Neuron (in vitro differentiated cells): ENCODE results near the gene PTX4.

ENCODE experiments used
- H2AFZ ChIP-seq: one replicate; pipeline ENCODE4 v1.6.1; 2013; ENCODE audit warnings: low read depth, mild to moderate bottlenecking, inconsistent platforms, low read length, moderate library complexity
- H3K27me3 ChIP-seq: one replicate; pipeline ENCODE4 v1.6.1; 2013; ENCODE audit warnings: low read length; ENCODE audit not compliant: insufficient read depth
- H3K36me3 ChIP-seq: one replicate; pipeline ENCODE4 v1.6.1; 2013; ENCODE audit warnings: low read length; ENCODE audit not compliant: insufficient read depth
- H3K4me1 ChIP-seq: one replicate; pipeline ENCODE4 v1.6.1; 2013; ENCODE audit warnings: low read length; ENCODE audit not compliant: insufficient read depth
- H3K4me3 ChIP-seq: 2 replicates; pipeline ENCODE4 v1.5.1; 2013; ENCODE audit warnings: mild to moderate bottlenecking, low read length, moderate library complexity
- H3K9me3 ChIP-seq: one replicate; pipeline ENCODE4 v1.6.1; 2013; ENCODE audit warnings: low read length

Gene PTX4

DNA sequence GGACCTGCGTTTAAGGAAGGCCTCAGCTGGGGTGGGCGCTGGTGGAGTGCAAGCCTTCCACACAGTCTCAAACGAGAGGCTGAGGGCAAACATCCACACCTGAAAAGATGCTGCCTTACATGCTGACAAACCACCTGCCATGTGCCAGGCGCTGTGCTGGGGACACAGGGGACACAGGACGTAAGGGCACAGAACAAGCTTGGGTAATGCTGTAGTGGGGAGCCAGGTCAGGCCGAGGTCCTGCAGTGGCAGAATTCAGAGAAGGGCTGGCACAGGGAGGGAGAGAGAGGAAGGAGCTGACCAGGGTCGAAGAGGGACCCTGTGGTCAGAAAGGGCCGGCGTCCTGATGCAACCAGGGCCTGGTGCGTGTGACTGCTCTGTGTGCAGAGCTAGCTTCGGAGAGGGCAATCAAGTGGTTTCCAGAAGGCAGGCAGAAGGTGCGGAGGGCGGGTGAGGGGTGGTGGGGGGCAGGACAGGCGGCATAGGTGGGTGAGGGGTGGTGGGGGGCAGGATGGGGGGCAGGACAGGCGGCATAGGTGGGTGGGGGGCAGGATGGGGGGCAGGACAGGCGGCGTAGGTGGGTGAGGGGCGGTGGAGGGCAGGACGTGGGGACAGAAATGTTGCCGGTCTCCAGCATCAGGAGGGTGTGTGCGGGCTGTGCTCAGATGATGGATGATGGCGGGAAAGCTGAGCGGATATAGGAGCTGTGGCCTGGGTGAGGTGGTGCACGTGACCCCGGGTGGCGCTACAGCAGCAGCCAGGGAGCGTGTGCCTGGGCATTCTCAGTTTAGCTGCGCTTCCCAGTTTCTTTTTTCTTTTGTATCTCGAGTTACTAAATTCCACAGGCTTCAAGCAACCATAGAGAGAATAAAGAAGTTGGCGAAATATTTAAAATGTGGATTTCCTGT is 23.2 kb upstream of the PTX4 start:
- peaks cover 36% of the 10 kb centered on the region for H3K36me3 ChIP-seq
- peaks cover 3% of the 10 kb centered on the region for H3K9me3 ChIP-seq
- H3K27me3 ChIP-seq, result no peaks in the 10 kb centered on the region
- H3K4me3 ChIP-seq, result no peak overlapping the region
- H2AFZ ChIP-seq, result no peak overlapping the region
- H3K4me1 ChIP-seq, result no peaks in the 10 kb centered on the region

DNA sequence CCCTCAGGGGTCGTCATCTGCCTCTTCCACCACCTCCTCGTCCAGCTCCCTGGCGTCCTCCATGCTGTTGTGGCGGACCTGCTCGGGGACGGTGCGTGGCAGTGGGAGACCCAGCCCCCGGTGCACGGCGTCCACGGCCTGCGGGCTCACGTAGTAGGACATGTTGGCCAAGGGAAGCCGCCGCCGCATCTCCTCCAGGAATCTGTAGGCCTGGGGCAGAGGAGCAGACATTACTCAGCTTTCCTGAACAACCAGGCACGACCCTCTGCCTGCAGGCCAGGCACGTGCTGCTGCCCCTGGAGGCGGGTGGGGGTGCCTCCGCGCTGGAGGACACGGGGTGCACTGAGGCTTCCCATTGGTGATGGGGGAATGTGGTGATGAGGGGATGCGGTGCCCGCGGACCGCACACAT is 22.2 kb upstream of the PTX4 start:
- Histone ChIP-seq H3K4me1 (no peaks in the 10 kb centered on the region), H3K9me3 (peaks cover 3% of the 10 kb centered on the region), H3K27me3 (no peaks in the 10 kb centered on the region), H2AFZ (no peak overlapping the region), H3K4me3 (no peak overlapping the region), H3K36me3 (peaks cover 46% of the 10 kb centered on the region)

DNA sequence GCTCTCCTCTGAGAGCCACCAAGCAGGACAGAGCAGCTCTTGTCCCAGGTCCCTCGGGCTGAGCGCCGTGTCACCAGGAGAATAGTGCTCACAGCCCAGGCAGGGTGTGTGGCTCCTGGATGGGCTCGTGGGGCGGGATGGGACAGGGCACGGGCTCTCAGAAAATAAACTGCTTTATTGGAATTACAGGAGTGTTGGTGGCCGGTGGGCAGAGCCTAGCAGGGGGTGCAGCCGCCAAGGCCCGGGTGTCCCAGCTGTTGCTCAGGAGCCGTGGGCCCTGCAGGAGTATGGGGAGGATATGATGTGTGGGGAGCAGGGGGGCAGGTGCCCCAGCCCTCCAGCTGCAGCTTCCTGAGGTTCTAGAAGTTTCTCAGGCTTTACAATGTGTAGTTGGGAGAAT is 21.5 kb upstream of the PTX4 start:
- Histone ChIP-seq H3K9me3 (peaks cover 2% of the 10 kb centered on the region), H3K27me3 (no peaks in the 10 kb centered on the region), H3K4me3 (no peak overlapping the region), H3K4me1 (no peaks in the 10 kb centered on the region), H3K36me3 (peaks cover 49% of the 10 kb centered on the region), H2AFZ (no peak overlapping the region)

DNA sequence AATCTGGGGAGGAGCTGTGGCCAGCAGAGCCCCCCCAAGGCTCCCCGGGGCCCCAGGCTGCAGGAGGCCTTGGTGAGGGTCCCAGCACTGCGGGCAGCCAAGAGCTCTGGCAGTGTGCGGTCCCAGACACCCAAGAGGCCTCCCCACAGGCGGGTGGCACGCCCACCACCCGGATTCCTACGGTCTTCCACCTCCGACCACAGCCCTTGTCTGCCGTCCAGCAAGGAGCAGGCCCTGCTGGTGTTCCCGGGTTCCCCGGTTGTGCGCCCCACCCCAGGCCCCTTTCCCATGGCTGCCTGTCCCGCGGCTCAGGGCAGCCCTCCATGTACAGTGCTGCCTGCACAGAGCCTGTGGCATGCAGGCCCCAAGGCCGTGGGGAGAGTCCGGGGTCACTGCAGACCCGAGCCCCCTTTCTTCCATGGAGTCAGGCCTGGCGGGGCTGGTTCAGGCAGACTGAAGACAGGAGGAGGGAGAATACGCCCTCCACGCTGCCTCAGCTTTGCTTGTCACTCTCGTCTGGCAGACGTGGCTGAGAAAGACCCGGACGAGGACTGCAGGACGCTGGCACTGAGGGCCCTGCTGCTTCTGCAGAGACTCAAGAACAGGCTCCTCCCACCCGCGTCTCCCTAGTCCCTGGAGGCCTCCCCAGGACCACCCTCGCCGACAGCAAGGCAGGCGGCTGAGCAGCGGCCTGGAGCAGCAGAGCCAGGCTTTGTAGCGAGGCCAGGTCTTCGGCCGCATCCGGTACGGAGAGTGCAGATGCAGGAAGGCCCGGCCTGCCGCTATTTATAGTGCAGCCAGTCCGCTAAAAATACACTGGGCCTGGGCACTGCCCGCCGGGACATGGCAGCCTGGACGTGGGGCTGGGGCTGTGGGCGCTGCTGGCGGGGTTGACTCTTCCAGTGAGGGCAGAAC is 20.8 kb upstream of the PTX4 start:
- Histone ChIP-seq H3K4me3 (no peak overlapping the region), H3K36me3 (peaks cover 49% of the 10 kb centered on the region), H2AFZ (no peak overlapping the region)

DNA sequence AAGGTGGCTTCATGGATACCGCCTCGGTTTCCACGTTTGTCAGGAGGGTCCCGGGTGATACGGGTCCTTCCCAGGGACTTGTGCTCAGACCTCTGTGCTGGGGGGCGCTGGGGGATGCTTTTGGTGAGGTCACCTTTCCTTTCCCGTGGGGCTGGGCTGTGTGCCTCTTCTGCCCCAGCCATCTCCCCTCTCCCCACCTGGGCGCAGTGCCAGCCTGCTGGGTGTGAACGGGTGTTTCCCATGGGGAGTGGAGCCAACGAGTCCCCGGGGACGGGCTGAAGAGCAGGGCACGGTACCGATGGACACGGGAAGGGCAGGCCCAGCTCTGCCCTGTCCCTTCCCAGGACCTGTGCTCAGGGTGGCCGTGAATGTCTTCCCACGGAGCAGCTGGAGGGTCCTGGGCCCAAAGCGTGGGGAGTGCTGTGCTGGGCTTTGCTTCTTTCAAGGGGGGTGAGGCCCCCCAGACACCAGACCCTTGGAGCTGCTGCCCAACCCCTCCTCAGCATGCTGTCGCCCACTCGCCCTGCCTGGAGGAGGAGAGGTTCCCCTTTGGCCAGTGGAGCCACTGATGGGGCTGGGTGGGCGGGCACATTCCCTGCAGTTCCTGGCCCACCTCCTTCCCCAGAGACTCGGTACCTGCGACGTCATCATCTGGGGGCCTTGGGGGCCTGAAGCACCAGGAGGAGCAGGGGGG is 19.9 kb upstream of the PTX4 start:
- peaks cover 2% of the 10 kb centered on the region for H3K9me3 ChIP-seq
- H2AFZ ChIP-seq, result no peak overlapping the region
- no peak overlapping the region for H3K4me3 ChIP-seq
- no peaks in the 10 kb centered on the region for H3K4me1 ChIP-seq
- peaks cover 51% of the 10 kb centered on the region for H3K36me3 ChIP-seq
- no peaks in the 10 kb centered on the region for H3K27me3 ChIP-seq

More for the DNA sequence above, 20.8 kb upstream of the PTX4 start:
- Histone ChIP-seq H3K27me3 (no peaks in the 10 kb centered on the region), H3K4me1 (no peaks in the 10 kb centered on the region), H3K9me3 (peaks cover 2% of the 10 kb centered on the region)

DNA sequence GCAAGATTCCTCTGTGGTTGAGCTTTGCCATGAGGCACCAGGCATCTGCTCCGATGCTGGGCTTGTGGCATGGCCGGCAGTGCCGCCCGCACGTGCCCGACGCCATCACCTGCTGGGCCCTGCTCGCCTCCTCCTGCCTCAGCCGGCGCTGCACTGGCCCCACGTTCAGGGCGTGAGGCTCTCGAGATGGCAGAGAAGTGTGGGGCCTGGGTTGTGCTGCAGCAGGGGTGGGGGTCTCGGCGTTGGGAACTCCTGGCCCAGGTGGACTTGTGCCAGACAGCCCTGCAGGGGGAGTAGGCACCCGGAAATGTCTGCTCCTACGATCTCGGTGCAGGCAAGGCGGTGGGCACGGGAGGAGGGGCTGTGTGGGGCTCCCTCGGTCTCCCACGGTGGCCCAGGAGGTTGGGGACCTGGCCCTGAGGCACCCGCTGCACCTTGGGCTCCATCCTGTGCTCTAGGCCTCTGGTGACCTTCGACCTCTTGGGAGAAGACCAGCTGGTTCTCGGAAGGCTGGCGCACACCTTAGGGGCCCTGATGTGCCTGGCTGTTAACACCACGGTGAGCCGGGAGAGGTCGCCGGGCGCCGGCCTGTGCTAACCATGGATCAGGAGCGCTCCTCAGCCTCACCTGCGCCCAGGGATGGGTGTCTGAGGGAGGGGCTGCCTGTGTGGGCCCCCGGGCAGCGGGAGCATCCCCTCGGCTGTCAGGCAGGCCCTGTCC is 17.9 kb upstream of the PTX4 start:
- Histone ChIP-seq H3K36me3 (peaks cover 66% of the 10 kb centered on the region), H2AFZ (no peak overlapping the region), H3K4me1 (no peaks in the 10 kb centered on the region), H3K9me3 (no peaks in the 10 kb centered on the region), H3K27me3 (no peaks in the 10 kb centered on the region), H3K4me3 (no peak overlapping the region)

DNA sequence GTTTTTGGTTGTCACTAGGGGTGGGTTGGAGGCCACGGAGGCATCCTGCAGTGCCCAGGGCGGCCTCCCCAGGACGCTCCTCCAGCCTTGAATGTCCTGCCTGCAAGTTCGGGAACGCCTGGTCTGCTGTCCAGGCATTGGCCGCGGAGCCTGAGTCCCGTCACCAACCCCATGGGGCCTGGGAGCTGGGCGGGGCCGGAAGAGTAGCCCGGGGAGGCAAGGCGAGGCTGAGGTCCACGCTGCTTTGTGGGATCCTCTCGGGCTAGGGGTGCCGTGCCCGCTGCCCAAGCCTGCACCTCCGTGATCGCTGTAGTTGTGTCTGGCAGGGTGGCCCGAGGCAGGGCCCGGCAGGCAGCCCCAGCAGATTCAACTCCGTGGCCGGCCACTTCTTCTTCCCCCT is 17.2 kb upstream of the PTX4 start:
- Histone ChIP-seq H3K4me3 (no peak overlapping the region), H3K4me1 (no peaks in the 10 kb centered on the region), H3K9me3 (no peaks in the 10 kb centered on the region), H3K36me3 (peaks cover 68% of the 10 kb centered on the region), H3K27me3 (no peaks in the 10 kb centered on the region), H2AFZ (no peak overlapping the region)

DNA sequence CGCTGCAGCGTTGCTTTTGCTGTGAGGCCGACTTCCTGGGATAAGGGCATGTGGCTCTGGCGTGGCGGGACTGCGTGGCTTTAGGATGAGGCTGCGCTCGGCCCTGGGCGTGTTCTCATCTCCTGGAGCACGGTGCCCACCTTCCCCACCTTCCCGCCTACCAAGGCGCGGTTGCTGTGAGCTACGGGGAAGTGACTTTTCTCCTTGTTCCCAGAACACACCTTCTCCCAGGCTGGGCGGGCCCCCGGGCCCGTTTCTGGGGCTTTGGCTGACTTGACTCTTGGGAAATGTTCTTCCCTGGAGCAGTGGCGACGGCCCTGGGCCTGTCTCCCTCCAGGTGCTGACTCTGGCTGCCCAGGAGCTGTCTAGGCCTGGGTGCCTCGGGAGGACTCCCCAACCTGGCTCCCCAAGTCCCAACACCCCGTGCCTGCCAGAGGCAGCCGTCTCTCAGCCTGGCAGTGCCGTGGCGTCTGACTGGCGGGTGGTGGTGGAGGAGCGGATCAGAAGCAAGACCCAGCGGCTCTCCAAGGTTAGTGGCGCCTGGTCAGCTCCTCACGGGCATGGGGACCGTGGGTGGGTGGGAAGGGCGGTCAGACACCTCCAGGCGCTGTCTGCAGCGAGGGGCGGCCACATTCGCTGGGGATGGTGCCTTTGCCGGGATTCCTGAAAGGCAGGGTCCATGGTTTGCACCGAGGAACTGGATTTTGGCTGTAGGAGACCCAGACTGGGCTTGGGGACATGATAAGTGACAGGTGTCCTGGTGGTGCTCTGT is 16.5 kb upstream of the PTX4 start:
- no peak overlapping the region for H3K4me3 ChIP-seq
- H3K36me3 ChIP-seq, result peaks cover 68% of the 10 kb centered on the region
- no peaks in the 10 kb centered on the region for H3K4me1 ChIP-seq

DNA sequence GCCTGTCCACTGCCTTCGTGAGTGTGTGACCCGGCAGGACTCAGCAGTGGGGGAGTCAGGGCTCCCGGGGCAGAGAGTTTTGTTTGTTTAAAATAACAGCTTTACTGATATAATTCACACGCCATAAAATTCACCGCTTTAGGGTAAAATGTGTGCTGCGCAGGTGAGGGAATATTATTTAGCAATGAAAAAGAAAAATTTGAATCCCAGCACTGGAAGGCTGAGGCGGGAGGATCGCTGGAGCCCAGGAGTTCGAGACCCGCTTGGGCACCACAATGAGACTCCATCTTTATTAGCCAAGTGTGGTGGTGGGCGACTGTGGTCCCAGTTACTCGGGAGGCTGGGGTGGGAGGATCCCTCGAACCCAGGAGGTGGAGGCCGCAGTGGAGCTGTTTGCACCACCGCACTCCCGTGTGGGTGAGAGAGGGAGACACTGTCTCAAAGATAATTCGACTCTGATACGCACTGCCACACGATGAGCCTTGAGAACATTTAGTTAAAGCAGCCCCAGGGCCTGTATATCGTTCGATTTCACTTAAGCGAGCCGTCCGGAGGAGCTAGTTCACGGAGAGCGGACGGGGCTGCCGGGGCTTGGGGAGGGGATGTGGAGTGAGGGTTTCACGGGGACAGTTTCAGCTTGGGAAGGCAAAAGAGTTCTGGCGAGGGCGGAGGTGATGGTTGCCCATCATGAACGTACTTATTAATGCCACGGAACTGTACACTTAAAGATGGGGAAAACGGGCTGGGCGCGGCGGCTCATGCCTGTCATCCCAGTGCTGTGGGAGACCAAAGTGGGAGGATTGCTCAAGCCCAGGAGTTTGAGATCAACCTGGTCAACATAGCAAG is 14.6 kb upstream of the PTX4 start:
- H3K9me3 ChIP-seq, result no peaks in the 10 kb centered on the region
- no peaks in the 10 kb centered on the region for H3K4me1 ChIP-seq
- H3K36me3 ChIP-seq, result peaks cover 66% of the 10 kb centered on the region
- no peaks in the 10 kb centered on the region for H3K27me3 ChIP-seq
- no peak overlapping the region for H2AFZ ChIP-seq
- no peak overlapping the region for H3K4me3 ChIP-seq

More for the DNA sequence above, 16.5 kb upstream of the PTX4 start:
- no peaks in the 10 kb centered on the region for H3K9me3 ChIP-seq
- H2AFZ ChIP-seq, result no peak overlapping the region
- no peaks in the 10 kb centered on the region for H3K27me3 ChIP-seq

DNA sequence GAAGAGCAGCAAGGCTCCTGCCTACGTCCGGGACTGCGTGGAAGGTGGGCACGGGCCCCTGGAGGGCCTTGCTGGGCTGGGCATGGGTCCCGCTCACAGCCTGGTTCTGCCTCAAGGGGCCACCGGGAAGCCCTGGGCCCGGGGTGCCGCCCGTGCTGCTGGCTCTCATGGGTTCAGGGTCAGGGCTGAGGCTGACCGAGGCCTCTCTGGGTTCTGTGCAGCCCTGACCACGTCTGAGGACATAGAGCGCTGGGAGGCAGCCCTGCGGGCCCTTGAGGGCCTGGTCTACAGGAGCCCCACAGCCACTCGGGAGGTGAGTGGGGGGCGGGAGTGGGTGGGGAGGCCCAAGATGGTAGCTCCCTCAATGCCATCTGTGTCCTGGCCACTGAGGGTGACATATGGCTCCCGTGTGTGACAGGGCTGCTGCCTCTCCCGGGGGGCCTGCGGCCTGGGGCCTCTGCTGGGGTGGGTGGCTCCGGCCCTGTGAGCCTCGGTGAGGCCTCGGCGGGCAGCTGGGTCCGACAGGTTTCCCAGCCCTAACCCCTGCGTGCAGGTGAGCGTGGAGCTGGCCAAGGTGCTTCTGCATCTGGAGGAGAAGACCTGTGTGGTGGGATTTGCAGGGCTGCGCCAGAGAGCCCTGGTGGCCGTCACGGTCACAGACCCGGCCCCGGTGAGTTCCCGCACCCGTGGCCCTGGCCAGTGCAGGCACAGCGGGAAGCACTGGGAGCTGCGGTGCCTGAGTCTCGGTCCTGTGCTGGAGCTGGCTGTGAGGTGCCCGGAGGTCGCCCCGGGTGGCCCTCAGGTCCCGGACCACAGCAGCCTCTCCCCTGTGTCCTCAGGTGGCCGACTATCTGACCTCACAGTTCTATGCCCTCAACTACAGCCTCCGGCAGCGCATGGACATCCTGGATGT is 13.6 kb upstream of the PTX4 start:
- Histone ChIP-seq H3K27me3 (no peaks in the 10 kb centered on the region), H3K4me1 (no peaks in the 10 kb centered on the region), H2AFZ (no peak overlapping the region), H3K4me3 (no peak overlapping the region), H3K9me3 (no peaks in the 10 kb centered on the region), H3K36me3 (peaks cover 68% of the 10 kb centered on the region)
